GM18951 (cell line): ENCODE data around the gene MAST4.

Source experiments
- POLR2A ChIP-seq: IDR thresholded peaks from 4 replicates; pipeline ENCODE4 v1.6.1; 2011; ENCODE audit warnings: mild to moderate bottlenecking; ENCODE audit not compliant: insufficient read length, insufficient read depth; ENCODE audit errors: extremely low read depth
- in situ Hi-C: fragments of 300-500 bp; cut with MboI; formaldehyde crosslinking; loops from one replicate; pipeline ENCODE4 v1.12.0; 2022; ENCODE audit warnings: low sequenced_read_pairs, mixed read lengths, inconsistent platforms; ENCODE audit not compliant: unreplicated experiment

Gene MAST4

GRCh38 chr5:66856041-66856805, 260.0 kb downstream of the MAST4 start:
- in situ Hi-C loops: no loop called here
- TF ChIP-seq POLR2A: no peak

- in situ Hi-C loops: no loop called here
- TF ChIP-seq POLR2A: no peak
Measured at GRCh38 chr5:66859526-66859925, 263.3 kb downstream of the MAST4 start.

- TF ChIP-seq POLR2A: no peak
- in situ Hi-C loops: no loop called here
Measured at GRCh38 chr5:66860199-66860975, 264.2 kb downstream of the MAST4 start.

- in situ Hi-C loops: no loop called here
- no peak for TF ChIP-seq POLR2A
Measured at GRCh38 chr5:66861402-66861801, 265.2 kb downstream of the MAST4 start.

GRCh38 chr5:66862020-66862419, 265.8 kb downstream of the MAST4 start:
- no peak for TF ChIP-seq POLR2A
- in situ Hi-C loops: no loop called here

GRCh38 chr5:66863243-66864170, 267.3 kb downstream of the MAST4 start:
- TF ChIP-seq POLR2A: no peak
- in situ Hi-C loops: no loop called here

GRCh38 chr5:66864240-66864884, 268.2 kb downstream of the MAST4 start:
- no peak for TF ChIP-seq POLR2A
- in situ Hi-C loops: no loop called here

GRCh38 chr5:66867618-66868322, 271.6 kb downstream of the MAST4 start:
- no peak for TF ChIP-seq POLR2A
- in situ Hi-C loops: no loop called here

GRCh38 chr5:66869347-66869746, 273.2 kb downstream of the MAST4 start:
- no peak for TF ChIP-seq POLR2A
- in situ Hi-C loops: no loop called here

- no peak for TF ChIP-seq POLR2A
- in situ Hi-C loops: no loop called here
Measured at GRCh38 chr5:66870708-66871107, 274.5 kb downstream of the MAST4 start.

GRCh38 chr5:66871651-66872050, 275.5 kb downstream of the MAST4 start:
- in situ Hi-C loops: no loop called here
- no peak for TF ChIP-seq POLR2A

- no peak for TF ChIP-seq POLR2A
- in situ Hi-C loops: no loop called here
Measured at GRCh38 chr5:66872736-66873331, 276.6 kb downstream of the MAST4 start.
